H1 (cell line): ENCODE results near the gene SH3RF2. TPM values are rescaled to one million over a fixed set of nuclear protein-coding genes. Genes with fewer than 3 reads are reported as not detected.

Experiments used
- CTCF ChIA-PET: fragments of 300-600 bp; sonication (Branson Sonifier 250); formaldehyde crosslinking; loops from one replicate; lab custom pipeline; 2021; ENCODE audit not compliant: partially characterized antibody; lab: Charles Lee
- POLR2A ChIA-PET: fragments of 300-600 bp; sonication (Branson Sonifier 250); formaldehyde crosslinking; loops from one replicate; lab custom pipeline; 2021; ENCODE audit warnings: inconsistent platforms; ENCODE audit not compliant: partially characterized antibody; lab: Charles Lee
- DNase-seq, 2 experiments: peaks; one replicate each; pipeline versions ENCODE4 v3.0.0 to v3.0.0-alpha.2; 2010 to 2022; ENCODE audit warnings: low spot score in 2 of 2, low read depth in 1 of 2, mixed read lengths in 1 of 2
- FAIRE-seq: peaks from 2 replicates; lab custom pipeline; 2011; peaks lifted over from hg19 to GRCh38; lab: Jason Lieb, UNC
- H2AFZ ChIP-seq: 2 replicates; pipeline ENCODE4 v1.8.1; 2012; ENCODE audit warnings: low read length, inconsistent platforms
- H2AK5ac ChIP-seq: 2 replicates; pipeline ENCODE4 v1.6.1; 2013; ENCODE audit warnings: low read depth, low read length
- H2BK120ac ChIP-seq: replicated peaks from 2 replicates; pipeline ENCODE3; 2013; ENCODE audit warnings: low read depth, low read length, inconsistent platforms
- H2BK12ac ChIP-seq: 2 replicates; pipeline ENCODE4 v1.6.1; 2013; ENCODE audit warnings: low read depth, low read length
- H2BK15ac ChIP-seq: 2 replicates; pipeline ENCODE4 v1.6.1; 2013; ENCODE audit warnings: low read length
- H2BK20ac ChIP-seq: 2 replicates; pipeline ENCODE4 v1.6.1; 2013; ENCODE audit warnings: low read length
- H2BK5ac ChIP-seq: 2 replicates; pipeline ENCODE4 v1.6.1; 2013; ENCODE audit warnings: low read depth, low read length
- H3K14ac ChIP-seq: 2 replicates; pipeline ENCODE4 v1.6.1; 2013; ENCODE audit warnings: inconsistent platforms; ENCODE audit not compliant: insufficient read length
- H3K18ac ChIP-seq: 2 replicates; pipeline ENCODE4 v1.6.1; 2013; ENCODE audit warnings: low read length; ENCODE audit errors: extremely low read depth
- H3K23ac ChIP-seq: 2 replicates; pipeline ENCODE4 v1.6.1; 2013; ENCODE audit warnings: inconsistent platforms; ENCODE audit not compliant: insufficient read length
- H3K23me2 ChIP-seq: 2 replicates; pipeline ENCODE4 v1.6.1; 2013; ENCODE audit warnings: low read depth, low read length
- H3K27ac ChIP-seq: 2 replicates; pipeline ENCODE4 v1.6.1; 2011; ENCODE audit warnings: low read depth, low read length, inconsistent platforms
- H3K27me3 ChIP-seq, 4 experiments: replicated peaks in 1 of 4; 1 replicate in 1 of 4; 2 replicates in 3 of 4; pipeline versions ENCODE4 v1.6.1 to v1.8.1; 2011 to 2013; ENCODE audit warnings: low read length in 3 of 4, mild to moderate bottlenecking in 3 of 4, inconsistent platforms in 2 of 4, mixed read lengths in 2 of 4, moderate library complexity in 1 of 4; ENCODE audit not compliant: control insufficient read depth in 3 of 4, insufficient read depth in 3 of 4; ENCODE audit errors: extremely low read depth in 1 of 4
- H3K36me3 ChIP-seq, 4 experiments: 2 replicates each; pipeline versions ENCODE4 v1.6.1 to v1.8.1; 2011 to 2013; ENCODE audit warnings: mild to moderate bottlenecking in 4 of 4, low read length in 3 of 4, moderate library complexity in 2 of 4, control low read depth in 1 of 4, inconsistent platforms in 1 of 4; ENCODE audit not compliant: insufficient read depth in 4 of 4, control insufficient read depth in 2 of 4
- H3K4ac ChIP-seq: replicated peaks from 2 replicates; pipeline ENCODE3; 2013; ENCODE audit warnings: low read length, low read depth, mixed read lengths, inconsistent platforms; ENCODE audit not compliant: insufficient read length
- H3K4me1 ChIP-seq, 4 experiments: replicated peaks in 1 of 4; 1 replicate in 1 of 4; 2 replicates in 3 of 4; pipeline versions ENCODE4 v1.6.1 to v1.8.1; 2011 to 2013; ENCODE audit warnings: low read length in 3 of 4, inconsistent platforms in 2 of 4, mixed read lengths in 1 of 4; ENCODE audit not compliant: insufficient read depth in 4 of 4, control insufficient read depth in 3 of 4
- H3K4me2 ChIP-seq, 2 experiments: 2 replicates each; pipeline versions ENCODE4 v1.6.1 to v1.8.1; 2011 to 2013; ENCODE audit warnings: low read depth in 2 of 2, low read length in 2 of 2, control low read depth in 1 of 2, inconsistent platforms in 1 of 2, mild to moderate bottlenecking in 1 of 2; ENCODE audit not compliant: insufficient read depth in 1 of 2
- H3K4me3 ChIP-seq, 4 experiments: fragments of 200-600, 300-600 bp in 1 of 4; sonication (generic), shearing (Covaris generic), sonication (Bioruptor Twin) in 1 of 4; 2 replicates each; pipeline versions ENCODE4 v1.5.1 to v1.8.1; 2011 to 2016; ENCODE audit warnings: low read length in 4 of 4, low read depth in 3 of 4, control low read depth in 2 of 4, inconsistent platforms in 2 of 4, mild to moderate bottlenecking in 2 of 4, mixed read lengths in 1 of 4, moderate library complexity in 1 of 4; ENCODE audit not compliant: insufficient read depth in 2 of 4; ENCODE audit errors: extremely low read depth in 1 of 4
- H3K56ac ChIP-seq: replicated peaks from 2 replicates; pipeline ENCODE3; 2013; ENCODE audit warnings: low read depth, mild to moderate bottlenecking, mixed read lengths, low read length, inconsistent platforms; ENCODE audit not compliant: insufficient read length
- H3K79me1 ChIP-seq: 2 replicates; pipeline ENCODE4 v1.6.1; 2013; ENCODE audit warnings: low read depth, low read length, control low read depth
- H3K79me2 ChIP-seq, 2 experiments: 2 replicates each; pipeline versions ENCODE4 v1.6.1 to v1.8.1; 2012 to 2013; ENCODE audit warnings: low read length in 2 of 2, mild to moderate bottlenecking in 2 of 2, inconsistent platforms in 1 of 2; ENCODE audit not compliant: insufficient read depth in 2 of 2, control insufficient read depth in 1 of 2
- H3K9ac ChIP-seq, 4 experiments: replicated peaks in 1 of 4; 1 replicate in 1 of 4; 2 replicates in 3 of 4; pipeline versions ENCODE4 v1.6.1 to v1.8.1; 2011 to 2013; ENCODE audit warnings: low read depth in 3 of 4, low read length in 3 of 4, control low read depth in 2 of 4, mild to moderate bottlenecking in 2 of 4, moderate library complexity in 2 of 4, inconsistent platforms in 1 of 4; ENCODE audit errors: extremely low read depth in 1 of 4
- H3K9me3 ChIP-seq, 2 experiments: 2 replicates each; pipeline versions ENCODE4 v1.6.1 to v1.8.1; 2012 to 2013; ENCODE audit warnings: mild to moderate bottlenecking in 2 of 2, moderate library complexity in 2 of 2, control low read depth in 1 of 2, inconsistent platforms in 1 of 2, low read depth in 1 of 2, low read length in 1 of 2, mixed read lengths in 1 of 2; ENCODE audit not compliant: insufficient read depth in 2 of 2
- H4K20me1 ChIP-seq, 2 experiments: replicated peaks in 1 of 2; 2 replicates each; pipeline versions ENCODE3 to v1.8.1; 2011 to 2013; ENCODE audit warnings: inconsistent platforms in 2 of 2, low read length in 2 of 2, mild to moderate bottlenecking in 1 of 2; ENCODE audit not compliant: insufficient read depth in 2 of 2, control insufficient read depth in 1 of 2
- H4K5ac ChIP-seq: 2 replicates; pipeline ENCODE4 v1.6.1; 2013; ENCODE audit warnings: low read length, low read depth, mixed read lengths, inconsistent platforms; ENCODE audit not compliant: insufficient read length
- H4K8ac ChIP-seq: 2 replicates; pipeline ENCODE4 v1.8.0; 2013; ENCODE audit warnings: mild to moderate bottlenecking, moderate library complexity, low read length, inconsistent platforms; ENCODE audit not compliant: insufficient read depth; ENCODE audit errors: extremely low read depth
- H4K91ac ChIP-seq: replicated peaks from 2 replicates; pipeline ENCODE3; 2013; ENCODE audit warnings: low read length, mixed read lengths, inconsistent platforms; ENCODE audit not compliant: insufficient read length
- CHD2 ChIP-seq: IDR thresholded peaks from 2 replicates; pipeline ENCODE4 v1.6.1; 2012; ENCODE audit warnings: low read length, improper control_type of control experiment
- RFX5 ChIP-seq: IDR thresholded peaks from 2 replicates; pipeline ENCODE4 v1.6.1; 2011; ENCODE audit warnings: low read depth, low read length, improper control_type of control experiment, borderline replicate concordance
- SRF ChIP-seq: IDR thresholded peaks from 2 replicates; pipeline ENCODE4 v1.6.1; 2011; ENCODE audit warnings: mild to moderate bottlenecking, low read depth, low read length, moderate library complexity
- WGBS, 2 experiments: shearing (Covaris generic) in 1 of 2; methylation state at CpG; one replicate each; pipeline versions ENCODE4 v1.1.6 to v1.1.7; 2013 to 2015; ENCODE audit warnings: low lambda C conversion rate in 2 of 2, mixed read lengths in 2 of 2, inconsistent platforms in 1 of 2, low coverage in 1 of 2, missing lambda C conversion rate in 1 of 2; ENCODE audit not compliant: insufficient replicate concordance in 2 of 2, insufficient coverage in 1 of 2, insufficient read length in 1 of 2; ENCODE audit errors: extremely low coverage in 1 of 2, missing lambda C conversion rate in 1 of 2; 5-methylcytosine and 5-hydroxymethylcytosine counted together
- polyA plus RNA-seq, 7 experiments: library from polyadenylated mRNA; depleted of rRNA in 3 of 7; stranded (reverse) in 5 of 7; unstranded in 2 of 7; fragments of >200 nt in 5 of 7; fragments of 200-250 nt in 2 of 7; gene quantifications; 1 replicate in 5 of 7; 2 replicates in 1 of 7; 4 replicates in 1 of 7; pipeline versions ENCODE4 v1.2.1 to v1.2.3, GENCODE V29; 2011 to 2013; ENCODE audit warnings: missing spikeins in 2 of 7, mixed read lengths in 2 of 7
- total RNA-seq: library from RNA; stranded (reverse); fragmentation: NEBNext Ultra II Directional; extraction: Animal tissue kit (Norgen Biotek cat#: 25700); gene quantifications from 2 replicates; pipeline ENCODE4 v1.2.1, GENCODE V29; 2021
- TF ChIP-seq, protein P1 (sequence below): IDR thresholded peaks from 2 replicates; pipeline ENCODE4 v1.6.1; 2012; ENCODE audit warnings: inconsistent platforms

Gene SH3RF2
- total and polyA plus RNA-seq, 2 of the 8 experiments (the other 6 are each of a cell fraction or from before 2014, with no cell fraction given) = 0.80 to 0.95 TPM

DNA sequence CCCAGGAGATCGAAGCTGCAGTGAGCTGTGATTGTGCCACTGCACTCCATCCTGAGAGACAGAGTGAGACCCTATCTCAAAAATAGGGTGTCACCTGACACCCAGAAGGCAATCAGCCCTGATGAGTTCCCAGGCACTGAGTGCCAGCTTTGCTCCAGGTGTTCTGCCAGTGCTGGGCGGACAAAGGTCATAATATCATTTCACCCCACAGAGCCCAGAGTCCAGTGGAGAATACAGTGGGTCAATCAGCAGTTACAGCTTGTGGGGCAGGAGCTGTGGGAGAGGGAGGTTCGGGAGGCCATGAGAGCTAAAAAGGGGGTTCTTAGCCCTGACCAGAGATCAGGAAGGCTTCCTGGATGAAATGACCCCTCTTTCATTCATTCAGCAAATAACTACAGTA, 24.4 kb upstream of the SH3RF2 start:
- Histone ChIP-seq H3K79me2 (no peaks in the 10 kb centered on the region), H4K91ac (no peak overlapping the region), H3K18ac (no peak overlapping the region), H3K4ac (no peak overlapping the region), H3K27ac (no peak overlapping the region), H3K14ac (no peak overlapping the region), H3K27me3 (no peaks in the 10 kb centered on the region), H3K56ac (no peak overlapping the region), H3K9me3 (no peaks in the 10 kb centered on the region), H2AK5ac (no peak overlapping the region), H3K4me3 (no peak overlapping the region), H3K4me2 (no peak overlapping the region), H3K36me3 (no peaks in the 10 kb centered on the region), H2BK120ac (no peak overlapping the region), H3K4me1 (no peaks in the 10 kb centered on the region), H2AFZ (no peak overlapping the region; the same call in 1 of the 2 replicates), H2BK20ac (no peak overlapping the region), H3K9ac (no peak overlapping the region), H2BK5ac (no peak overlapping the region; the same call in 1 of the 2 replicates), H2BK12ac (no peak overlapping the region), H4K8ac (no peak overlapping the region), H3K23ac (no peak overlapping the region), H3K79me1 (no peaks in the 10 kb centered on the region), H4K5ac (no peak overlapping the region), H3K23me2 (no peaks in the 10 kb centered on the region), H4K20me1 (no peaks in the 10 kb centered on the region), H2BK15ac (no peak overlapping the region)
- ChIA-PET POLR2A (interaction anchor here (0.6 kb wide), 1 partner anchor 474 kb away, joined by 3 read pairs; no protein-coding TSS in a partner anchor), CTCF (interaction anchor here (0.6 to 1.5 kb wide), 13 partner anchors 9 to 231 kb away, joined by 3 to 6 read pairs (median 3); no protein-coding TSS in a partner anchor)
- WGBS, 2 experiments = 90% methylated on average over 3 of the region's 3 CpGs; no CpG with 5 or more reads in 1 of the 2 experiments
- DNase-seq (no peak), FAIRE-seq (no peak)
- TF ChIP-seq CHD2 (no peak), RFX5 (no peak), SRF (no peak)
- TF ChIP-seq, protein P1, sequence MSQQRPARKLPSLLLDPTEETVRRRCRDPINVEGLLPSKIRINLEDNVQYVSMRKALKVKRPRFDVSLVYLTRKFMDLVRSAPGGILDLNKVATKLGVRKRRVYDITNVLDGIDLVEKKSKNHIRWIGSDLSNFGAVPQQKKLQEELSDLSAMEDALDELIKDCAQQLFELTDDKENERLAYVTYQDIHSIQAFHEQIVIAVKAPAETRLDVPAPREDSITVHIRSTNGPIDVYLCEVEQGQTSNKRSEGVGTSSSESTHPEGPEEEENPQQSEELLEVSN = no peak
